Muscle of leg (tissue), 11 donors: ENCODE results near the gene TPST2. TPM values are rescaled to one million over a fixed set of nuclear protein-coding genes. Genes with fewer than 3 reads are reported as not detected.

Source experiments
- DNase-seq: peaks from one replicate; pipeline ENCODE4 v3.0.0; 2013
- H3K27ac ChIP-seq: one replicate; pipeline ENCODE4 v1.5.1; 2013; ENCODE audit warnings: mild to moderate bottlenecking, low read length, control low read depth
- H3K27me3 ChIP-seq: one replicate; pipeline ENCODE4 v1.6.1; 2013; ENCODE audit warnings: low read length; ENCODE audit not compliant: control insufficient read depth, insufficient read depth
- H3K36me3 ChIP-seq: one replicate; pipeline ENCODE4 v1.6.1; 2013; ENCODE audit warnings: low read length; ENCODE audit not compliant: control insufficient read depth, insufficient read depth
- H3K4me1 ChIP-seq: one replicate; pipeline ENCODE4 v1.6.1; 2013; ENCODE audit warnings: low read length; ENCODE audit not compliant: control insufficient read depth, insufficient read depth
- H3K4me3 ChIP-seq: one replicate; pipeline ENCODE4 v1.5.1; 2013; ENCODE audit warnings: low read length, control low read depth
- H3K9me3 ChIP-seq: replicated peaks from 2 replicates; pipeline ENCODE4 v1.6.1; 2013; ENCODE audit warnings: low read depth, low read length; ENCODE audit not compliant: control insufficient read depth
- WGBS: methylation state at CpG from one replicate; pipeline ENCODE4 v1.1.5; 2013; ENCODE audit warnings: missing lambda C conversion rate; ENCODE audit not compliant: insufficient coverage; 5-methylcytosine and 5-hydroxymethylcytosine counted together
- polyA plus RNA-seq, 8 donors: library from polyadenylated mRNA; unstranded; fragments of 120-200 nt; gene quantifications; one replicate each; pipeline versions ENCODE4 v1.2.1 to v1.2.3, GENCODE V29; 2013; ENCODE audit warnings: inconsistent platforms in 1 of 8, low replicate concordance in 1 of 8; ENCODE audit not compliant: insufficient read length in 8 of 8, insufficient read depth in 1 of 8
- total RNA-seq: library from RNA; stranded (reverse); fragments of 120-200 nt; gene quantifications from one replicate; pipeline ENCODE4 v1.2.4, GENCODE V29; 2013

The TPST2 gene
- total and polyA plus RNA-seq, 9 donors: 5.4 to 11.3 (median 7.4) TPM

- Histone ChIP-seq H3K4me1 (peaks cover under 1% of the 10 kb centered on the region), H3K36me3 (no peaks in the 10 kb centered on the region)
- DNase-seq: no peak
Measured at GRCh38 chr22:26570864-26571525, 18.9 kb downstream of the TPST2 start.

GRCh38 chr22:26570115-26570514, 19.8 kb downstream of the TPST2 start:
- WGBS: 57% methylated on average over 8 of the region's 10 CpGs
- H3K4me3 ChIP-seq: no peak overlapping the region
- no peaks in the 10 kb centered on the region for H3K9me3 ChIP-seq
- H3K4me1 ChIP-seq: no peaks in the 10 kb centered on the region
- H3K27ac ChIP-seq: no peak overlapping the region
- no peaks in the 10 kb centered on the region for H3K36me3 ChIP-seq
- H3K27me3 ChIP-seq: no peaks in the 10 kb centered on the region
- no peak for DNase-seq

More at GRCh38 chr22:26570864-26571525, 18.9 kb downstream of the TPST2 start:
- Histone ChIP-seq H3K9me3 (no peaks in the 10 kb centered on the region), H3K4me3 (no peak overlapping the region), H3K27me3 (no peaks in the 10 kb centered on the region), H3K27ac (no peak overlapping the region)
- WGBS: 83% methylated on average over 13 of the region's 13 CpGs

DNA sequence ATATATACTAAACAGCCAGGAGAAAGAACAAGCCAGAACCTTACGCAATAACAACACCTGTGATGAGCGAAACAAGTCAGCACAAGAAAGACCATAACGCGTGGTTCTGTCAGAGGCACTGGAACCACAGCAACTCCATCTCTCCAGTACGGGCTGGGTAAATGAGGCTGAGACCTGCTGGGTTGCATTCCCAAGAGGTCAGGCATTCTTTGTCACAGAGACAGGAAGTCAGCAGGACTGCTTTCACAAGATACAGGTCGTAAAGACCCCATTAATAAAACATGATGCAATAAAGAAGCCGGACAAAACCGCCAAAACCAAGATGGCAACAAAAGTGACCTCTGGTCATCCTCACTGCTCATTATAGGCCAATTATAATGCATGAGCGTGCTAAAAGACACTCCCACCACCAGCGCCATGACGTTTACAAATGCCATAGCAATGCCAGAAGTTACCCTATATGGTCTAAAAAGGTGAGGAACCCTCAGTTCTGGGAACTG, 21.7 kb downstream of the TPST2 start:
- Histone ChIP-seq H3K27me3 (no peaks in the 10 kb centered on the region), H3K27ac (no peak overlapping the region), H3K9me3 (no peaks in the 10 kb centered on the region), H3K4me3 (no peak overlapping the region), H3K36me3 (peaks cover 3% of the 10 kb centered on the region), H3K4me1 (no peaks in the 10 kb centered on the region)
- 48% methylated on average over 4 of the region's 11 CpGs for WGBS
- DNase-seq: no peak

DNA sequence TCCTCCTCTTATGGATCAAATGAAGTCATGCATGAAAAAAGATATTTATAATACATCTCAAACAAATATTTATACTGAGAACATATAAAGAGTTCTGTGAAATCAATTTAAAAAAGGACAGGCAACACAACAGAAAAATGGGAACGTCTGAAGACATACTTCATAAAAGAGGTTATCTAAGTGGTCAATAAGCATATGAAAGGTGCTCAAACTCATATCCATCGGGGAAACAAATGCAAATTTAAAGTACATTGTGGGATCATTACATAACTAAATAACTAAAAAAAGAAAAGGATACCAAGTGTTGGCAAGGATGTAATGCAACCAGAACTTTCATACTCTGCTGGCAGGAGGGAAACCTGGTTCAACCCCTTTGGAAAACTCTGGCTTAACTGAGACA, 22.3 kb downstream of the TPST2 start:
- no peaks in the 10 kb centered on the region for H3K27me3 ChIP-seq
- no peak overlapping the region for H3K4me3 ChIP-seq
- DNase-seq: no peak
- WGBS: no CpG with 5 or more reads among the region's 2 CpGs
- peaks cover 3% of the 10 kb centered on the region for H3K36me3 ChIP-seq
- no peaks in the 10 kb centered on the region for H3K9me3 ChIP-seq
- no peaks in the 10 kb centered on the region for H3K4me1 ChIP-seq
- no peak overlapping the region for H3K27ac ChIP-seq

- H3K36me3 ChIP-seq: peaks cover 3% of the 10 kb centered on the region
- no peaks in the 10 kb centered on the region for H3K27me3 ChIP-seq
- WGBS: 80% methylated on average over 2 of the region's 3 CpGs
- no peak overlapping the region for H3K27ac ChIP-seq
- DNase-seq: no peak
- no peaks in the 10 kb centered on the region for H3K4me1 ChIP-seq
- H3K9me3 ChIP-seq: no peaks in the 10 kb centered on the region
- H3K4me3 ChIP-seq: no peak overlapping the region
Measured at GRCh38 chr22:26566994-26567393, 22.9 kb downstream of the TPST2 start.

DNA sequence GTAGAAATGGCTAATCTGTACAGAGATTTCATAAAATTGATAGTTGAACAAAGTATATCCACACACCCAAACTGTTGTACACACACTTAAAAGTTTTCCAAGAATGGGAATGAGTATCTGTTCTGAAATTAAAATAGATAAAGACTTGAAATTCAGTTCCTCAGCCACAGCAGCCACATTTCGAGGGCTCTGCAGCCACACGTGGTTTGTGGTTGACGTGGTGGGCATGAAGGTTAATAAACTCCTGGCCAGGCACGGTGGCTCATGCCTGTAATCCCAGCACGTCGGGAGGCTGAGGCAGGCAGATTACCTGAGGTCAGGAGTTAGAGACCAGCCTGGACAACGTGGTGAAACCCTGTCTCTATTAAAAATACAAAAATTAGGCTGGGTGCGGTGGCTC, 24.0 kb downstream of the TPST2 start:
- no peaks in the 10 kb centered on the region for H3K9me3 ChIP-seq
- DNase-seq: no peak
- no peaks in the 10 kb centered on the region for H3K27me3 ChIP-seq
- H3K36me3 ChIP-seq: peaks cover 3% of the 10 kb centered on the region
- H3K4me1 ChIP-seq: no peaks in the 10 kb centered on the region
- WGBS: 80% methylated on average over 8 of the region's 8 CpGs
- H3K4me3 ChIP-seq: no peak overlapping the region
- H3K27ac ChIP-seq: no peak overlapping the region

DNA sequence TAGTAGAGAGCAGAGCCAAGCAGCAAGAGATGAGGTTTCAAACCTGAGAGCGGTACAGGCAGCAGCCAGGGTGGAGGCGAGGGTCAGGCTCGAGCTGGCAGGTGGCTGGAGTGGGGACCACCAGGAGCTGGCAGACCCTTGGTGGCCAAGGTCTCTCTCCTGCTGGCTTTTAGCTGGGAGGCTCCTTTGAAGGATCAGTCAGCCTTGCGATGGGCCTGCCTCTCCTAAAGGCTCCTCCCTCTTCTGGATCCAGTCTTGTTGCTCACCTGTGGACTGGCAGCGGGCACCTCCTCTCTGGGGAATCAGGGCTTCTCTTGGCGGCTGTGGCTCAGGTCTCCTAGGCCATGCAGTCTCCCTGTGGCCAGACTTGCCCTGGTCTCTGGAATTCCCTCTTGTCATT, 24.8 kb downstream of the TPST2 start:
- no peaks in the 10 kb centered on the region for H3K27me3 ChIP-seq
- no peak overlapping the region for H3K4me3 ChIP-seq
- H3K4me1 ChIP-seq: no peaks in the 10 kb centered on the region
- WGBS: 86% methylated on average over 6 of the region's 6 CpGs
- no peak for DNase-seq
- H3K27ac ChIP-seq: no peak overlapping the region
- H3K36me3 ChIP-seq: peaks cover 3% of the 10 kb centered on the region
- no peaks in the 10 kb centered on the region for H3K9me3 ChIP-seq

- H3K36me3 ChIP-seq: peaks cover 3% of the 10 kb centered on the region
- no peaks in the 10 kb centered on the region for H3K9me3 ChIP-seq
- H3K27ac ChIP-seq: no peak overlapping the region
- H3K27me3 ChIP-seq: no peaks in the 10 kb centered on the region
- H3K4me3 ChIP-seq: no peak overlapping the region
- H3K4me1 ChIP-seq: no peaks in the 10 kb centered on the region
- DNase-seq: no peak
- WGBS: no CpG with 5 or more reads among the region's 3 CpGs
Measured at GRCh38 chr22:26564672-26565071, 25.3 kb downstream of the TPST2 start.

DNA sequence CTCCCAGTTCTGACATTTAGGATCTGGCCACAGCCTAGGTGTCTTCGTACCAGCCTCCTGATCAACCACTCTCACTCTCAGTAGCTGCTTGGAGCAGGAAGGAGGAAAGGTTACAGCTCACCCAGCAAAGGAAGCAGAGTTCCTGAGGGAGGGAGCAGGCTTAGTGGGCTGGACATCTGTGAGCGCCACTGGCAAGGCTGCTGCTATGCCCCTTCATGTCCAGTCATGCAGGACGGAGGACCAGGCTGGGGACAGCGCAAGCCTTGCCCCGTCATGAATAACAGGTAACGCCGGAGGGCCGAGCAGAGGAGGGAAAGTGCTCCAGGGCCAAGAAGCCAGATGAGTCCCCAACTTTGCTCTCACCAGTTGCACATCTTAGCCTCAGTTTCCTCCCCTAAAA, 25.8 kb downstream of the TPST2 start:
- Histone ChIP-seq H3K36me3 (peaks cover 3% of the 10 kb centered on the region), H3K27me3 (no peaks in the 10 kb centered on the region), H3K4me3 (no peak overlapping the region), H3K4me1 (no peaks in the 10 kb centered on the region), H3K27ac (no peak overlapping the region), H3K9me3 (no peaks in the 10 kb centered on the region)
- 85% methylated on average over 7 of the region's 8 CpGs for WGBS
- DNase-seq: no peak

- no peaks in the 10 kb centered on the region for H3K4me1 ChIP-seq
Measured at GRCh38 chr22:26563022-26563421, 26.9 kb downstream of the TPST2 start.

More at GRCh38 chr22:26563022-26563421, 26.9 kb downstream of the TPST2 start:
- Histone ChIP-seq H3K4me3 (no peak overlapping the region), H3K36me3 (peaks cover 3% of the 10 kb centered on the region), H3K27me3 (no peaks in the 10 kb centered on the region), H3K27ac (no peak overlapping the region), H3K9me3 (no peaks in the 10 kb centered on the region)
- no peak for DNase-seq
- WGBS: 79% methylated on average over 3 of the region's 5 CpGs
